Breast epithelium (tissue), 3 donors: ENCODE results near the gene FRMPD4.

ENCODE experiments used
- CTCF ChIP-seq, 3 donors: fragments of 450-650 bp; IDR thresholded peaks; one replicate each; pipeline ENCODE4 v1.5.1; 2016 to 2017; ENCODE audit warnings: antibody characterized with exemption in 3 of 3, mild to moderate bottlenecking in 3 of 3, moderate library complexity in 3 of 3
- POLR2A ChIP-seq: fragments of 450-650 bp; IDR thresholded peaks from one replicate; pipeline ENCODE4 v1.6.1; 2016; ENCODE audit warnings: antibody characterized with exemption, mild to moderate bottlenecking, moderate library complexity

GRCh38 chrX:12159799-12160198, 21.5 kb downstream of the FRMPD4 start:
- no peak for TF ChIP-seq POLR2A
- TF ChIP-seq CTCF (IDR thresholded peaks at IDR 0.05), result no peak
